MM.1S (cell line): ENCODE measurements around the gene HSPB1.

Experiments
- DNase-seq: peaks from one replicate; pipeline ENCODE4 v3.0.0-alpha.2; 2015
- H2AFZ ChIP-seq: fragments of 300-600 bp; sonication (generic); 2 replicates; pipeline ENCODE4 v1.6.0; 2016; ENCODE audit warnings: antibody characterized with exemption, low read length
- H3F3A ChIP-seq: fragments of 300-600 bp; sonication (generic); 2 replicates; pipeline ENCODE4 v1.6.1; 2016; ENCODE audit warnings: mild to moderate bottlenecking, antibody characterized with exemption, low read length, moderate library complexity, mixed read lengths; ENCODE audit not compliant: insufficient read depth
- H3K27ac ChIP-seq: fragments of 300-600 bp; sonication (generic); 2 replicates; pipeline ENCODE4 v1.5.1; 2016; ENCODE audit warnings: mild to moderate bottlenecking, low read length
- H3K27me3 ChIP-seq: fragments of 300-600 bp; sonication (generic); replicated peaks from 2 replicates; pipeline ENCODE4 v1.6.0; 2016; ENCODE audit warnings: low read length; ENCODE audit not compliant: insufficient read depth
- H3K36me3 ChIP-seq: fragments of 300-600 bp; sonication (generic); replicated peaks from 2 replicates; pipeline ENCODE4 v1.6.1; 2016; ENCODE audit warnings: mild to moderate bottlenecking, low read length, mixed read lengths; ENCODE audit not compliant: insufficient read depth
- H3K4me1 ChIP-seq: fragments of 300-600 bp; sonication (generic); 2 replicates; pipeline ENCODE4 v1.6.1; 2016; ENCODE audit warnings: low read length, mixed read lengths
- H3K4me2 ChIP-seq: fragments of 300-600 bp; sonication (generic); 2 replicates; pipeline ENCODE4 v1.6.0; 2016; ENCODE audit warnings: low read depth, low read length
- H3K4me3 ChIP-seq: fragments of 300-600 bp; sonication (generic); 2 replicates; pipeline ENCODE4 v1.5.1; 2016; ENCODE audit warnings: low read length, mixed read lengths
- H3K79me2 ChIP-seq: fragments of 300-600 bp; sonication (generic); 2 replicates; pipeline ENCODE4 v1.6.1; 2016; ENCODE audit warnings: mixed run types, low read length, mixed read lengths
- H3K9ac ChIP-seq: fragments of 300-600 bp; sonication (generic); 2 replicates; pipeline ENCODE4 v1.6.1; 2016; ENCODE audit warnings: low read length, mixed read lengths
- H3K9me2 ChIP-seq: fragments of 300-600 bp; sonication (generic); replicated peaks from 2 replicates; pipeline ENCODE4 v1.6.1; 2016; ENCODE audit warnings: mild to moderate bottlenecking, low read length, mixed read lengths; ENCODE audit not compliant: insufficient read depth
- H3K9me3 ChIP-seq: fragments of 300-600 bp; sonication (generic); replicated peaks from 2 replicates; pipeline ENCODE4 v1.6.1; 2016; ENCODE audit warnings: mild to moderate bottlenecking, low read length, mixed read lengths; ENCODE audit not compliant: insufficient read depth
- H4K20me1 ChIP-seq: fragments of 300-600 bp; sonication (generic); 2 replicates; pipeline ENCODE4 v1.6.1; 2016; ENCODE audit warnings: mild to moderate bottlenecking, low read length, moderate library complexity, mixed read lengths; ENCODE audit not compliant: insufficient read depth
- EZH2 ChIP-seq: fragments of 300-600 bp; sonication (generic); optimal IDR thresholded peaks from 2 replicates; pipeline ENCODE3; 2017; ENCODE audit warnings: low read depth, mild to moderate bottlenecking, antibody characterized with exemption, low read length, mixed read lengths
- EZH2phosphoT487 ChIP-seq: fragments of 300-600 bp; sonication (generic); IDR thresholded peaks from 2 replicates; pipeline ENCODE4 v1.6.1; 2018; ENCODE audit warnings: antibody characterized with exemption, low read length
- TF ChIP-seq, protein P1 (sequence below): fragments of 300-600 bp; sonication (generic); IDR thresholded peaks from 2 replicates; pipeline ENCODE4 v1.5.1; 2016; ENCODE audit warnings: antibody characterized with exemption, low read length, mixed read lengths

HSPB1 gene

DNA sequence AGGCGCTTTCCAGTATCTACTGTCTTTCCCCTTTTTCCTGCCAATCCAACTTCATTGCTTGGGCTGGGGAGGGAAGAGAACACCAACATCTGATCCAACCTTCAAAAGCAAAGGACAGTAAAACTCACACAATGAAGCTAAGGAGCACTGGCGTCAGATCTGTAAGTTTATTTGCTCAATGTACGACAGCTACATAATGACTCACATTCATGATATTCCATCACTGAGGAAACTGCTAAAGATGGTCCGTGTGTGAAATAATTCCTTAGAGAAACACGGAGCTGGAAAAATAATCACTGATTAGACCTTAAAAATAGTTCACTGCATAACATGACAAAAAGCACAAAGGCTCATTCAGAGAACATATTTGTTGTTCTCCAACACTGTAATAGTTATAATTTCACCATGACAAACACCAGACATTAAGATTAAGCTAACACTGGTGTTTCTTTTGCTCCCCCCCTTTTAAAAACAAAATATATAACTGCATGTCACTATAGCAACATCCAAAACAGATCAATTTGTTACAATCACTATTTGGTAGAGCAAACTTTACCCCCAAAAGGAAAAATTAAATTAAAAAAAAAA, 24.3 kb downstream of the HSPB1 start:
- no peaks in the 10 kb centered on the region for H3K4me1 ChIP-seq
- DNase-seq: no peak
- no peaks in the 10 kb centered on the region for H3K9me2 ChIP-seq
- no peak overlapping the region for H2AFZ ChIP-seq
- peaks cover 17% of the 10 kb centered on the region; the same call in 1 of the 2 replicates for H4K20me1 ChIP-seq
- TF ChIP-seq EZH2phosphoT487: no peak
- TF ChIP-seq, protein P1, sequence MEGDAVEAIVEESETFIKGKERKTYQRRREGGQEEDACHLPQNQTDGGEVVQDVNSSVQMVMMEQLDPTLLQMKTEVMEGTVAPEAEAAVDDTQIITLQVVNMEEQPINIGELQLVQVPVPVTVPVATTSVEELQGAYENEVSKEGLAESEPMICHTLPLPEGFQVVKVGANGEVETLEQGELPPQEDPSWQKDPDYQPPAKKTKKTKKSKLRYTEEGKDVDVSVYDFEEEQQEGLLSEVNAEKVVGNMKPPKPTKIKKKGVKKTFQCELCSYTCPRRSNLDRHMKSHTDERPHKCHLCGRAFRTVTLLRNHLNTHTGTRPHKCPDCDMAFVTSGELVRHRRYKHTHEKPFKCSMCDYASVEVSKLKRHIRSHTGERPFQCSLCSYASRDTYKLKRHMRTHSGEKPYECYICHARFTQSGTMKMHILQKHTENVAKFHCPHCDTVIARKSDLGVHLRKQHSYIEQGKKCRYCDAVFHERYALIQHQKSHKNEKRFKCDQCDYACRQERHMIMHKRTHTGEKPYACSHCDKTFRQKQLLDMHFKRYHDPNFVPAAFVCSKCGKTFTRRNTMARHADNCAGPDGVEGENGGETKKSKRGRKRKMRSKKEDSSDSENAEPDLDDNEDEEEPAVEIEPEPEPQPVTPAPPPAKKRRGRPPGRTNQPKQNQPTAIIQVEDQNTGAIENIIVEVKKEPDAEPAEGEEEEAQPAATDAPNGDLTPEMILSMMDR: no peak
- TF ChIP-seq EZH2: no peak
- no peak overlapping the region for H3K9ac ChIP-seq
- H3K27ac ChIP-seq: no peak overlapping the region
- H3K4me3 ChIP-seq: no peak overlapping the region
- H3K9me3 ChIP-seq: no peaks in the 10 kb centered on the region
- H3K79me2 ChIP-seq: peaks cover 75% of the 10 kb centered on the region
- peaks cover 6% of the 10 kb centered on the region; the same call in 1 of the 2 replicates for H3F3A ChIP-seq
- H3K27me3 ChIP-seq: no peaks in the 10 kb centered on the region
- H3K36me3 ChIP-seq: peaks cover 12% of the 10 kb centered on the region; the same call in 1 of the 2 replicates
- no peak overlapping the region for H3K4me2 ChIP-seq

DNA sequence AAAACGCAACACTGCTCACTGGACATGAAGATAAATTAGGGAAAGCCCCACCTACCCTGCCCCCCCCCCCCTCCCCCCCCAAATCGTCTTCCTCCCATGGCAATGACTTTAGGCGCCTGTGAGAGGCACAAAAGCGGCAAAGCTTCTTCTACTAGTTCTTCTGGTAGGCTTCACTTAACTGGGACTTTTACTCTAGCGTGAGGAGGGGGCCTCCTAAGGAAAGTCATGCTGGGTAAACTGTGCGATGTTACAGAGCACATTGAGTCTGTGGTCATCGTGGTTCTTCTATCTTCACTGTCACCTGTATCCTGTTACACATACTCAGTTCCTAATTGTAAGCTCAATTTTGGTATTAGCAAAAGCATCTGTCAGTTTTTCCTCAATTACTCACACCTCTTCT, 25.1 kb downstream of the HSPB1 start:
- Histone ChIP-seq H3K9me2 (no peaks in the 10 kb centered on the region), H3K4me2 (no peak overlapping the region), H4K20me1 (peaks cover 25% of the 10 kb centered on the region; the same call in 1 of the 2 replicates), H3K27me3 (no peaks in the 10 kb centered on the region), H3K27ac (no peak overlapping the region), H3K36me3 (peaks cover 12% of the 10 kb centered on the region; the same call in 1 of the 2 replicates), H2AFZ (no peak overlapping the region), H3K4me3 (no peak overlapping the region), H3F3A (0 out of 2 replicates have a peak, but pooled peaks cover 3% of the 10 kb centered on the region), H3K9me3 (no peaks in the 10 kb centered on the region), H3K4me1 (no peaks in the 10 kb centered on the region), H3K9ac (no peak overlapping the region), H3K79me2 (peaks cover 84% of the 10 kb centered on the region)
- TF ChIP-seq, protein P1: no peak
- TF ChIP-seq EZH2 (no peak), EZH2phosphoT487 (no peak)
- no peak for DNase-seq

DNA sequence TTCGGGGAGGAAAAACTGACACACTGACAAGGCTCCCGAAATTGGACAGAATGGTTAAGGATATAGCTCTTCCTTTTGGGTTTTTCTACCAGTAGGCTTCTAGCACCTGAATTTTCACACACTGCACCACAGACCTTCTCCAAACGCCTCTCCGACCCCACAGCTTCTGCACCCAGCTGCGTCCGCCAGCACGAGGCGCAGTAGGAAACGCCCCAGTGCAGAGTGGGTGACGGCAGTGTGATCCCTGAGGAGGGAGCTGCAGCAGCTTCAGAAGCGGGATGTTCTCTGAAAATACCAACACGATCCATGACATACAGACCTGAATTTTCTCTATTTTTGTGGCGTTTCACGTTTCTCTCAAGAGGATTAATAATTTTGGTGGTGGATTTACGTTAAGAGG, 25.9 kb downstream of the HSPB1 start:
- peaks cover 92% of the 10 kb centered on the region for H3K79me2 ChIP-seq
- peaks cover 25% of the 10 kb centered on the region for H4K20me1 ChIP-seq
- no peak overlapping the region for H3K27ac ChIP-seq
- H3K4me1 ChIP-seq: no peaks in the 10 kb centered on the region
- no peak overlapping the region for H3K9ac ChIP-seq
- no peaks in the 10 kb centered on the region for H3K9me3 ChIP-seq
- no peak for DNase-seq
- H3K9me2 ChIP-seq: no peaks in the 10 kb centered on the region
- peaks cover 12% of the 10 kb centered on the region; the same call in 1 of the 2 replicates for H3K36me3 ChIP-seq
- H3K4me3 ChIP-seq: no peak overlapping the region
- no peak overlapping the region for H3K4me2 ChIP-seq
- H3K27me3 ChIP-seq: no peaks in the 10 kb centered on the region
- no peaks in the 10 kb centered on the region for H3F3A ChIP-seq
- TF ChIP-seq EZH2: no peak
- TF ChIP-seq EZH2phosphoT487: no peak
- TF ChIP-seq, protein P1: no peak
- no peak overlapping the region for H2AFZ ChIP-seq
